Keratinocyte (primary cell): Measurements from ENCODE around the gene CST7. TPM values are rescaled to one million over a fixed set of nuclear protein-coding genes. Genes with fewer than 3 reads are reported as not detected.

Source experiments
- DNase-seq: peaks from one replicate; pipeline ENCODE4 v3.0.0-alpha.2; 2011; ENCODE audit warnings: low read depth, missing footprints, low spot score
- FAIRE-seq: peaks from 2 replicates; lab custom pipeline; 2011; peaks lifted over from hg19 to GRCh38; lab: Jason Lieb, UNC
- H2AFZ ChIP-seq: 2 replicates; pipeline ENCODE4 v1.6.0; 2012; ENCODE audit warnings: low read length, control low read depth, inconsistent platforms; ENCODE audit not compliant: control insufficient read depth
- H3K27ac ChIP-seq: 2 replicates; pipeline ENCODE4 v1.5.1; 2011; ENCODE audit warnings: low read length; ENCODE audit not compliant: control insufficient read depth, insufficient read depth
- H3K27me3 ChIP-seq: 3 replicates; pipeline ENCODE4 v1.6.0; 2011; ENCODE audit warnings: low read length; ENCODE audit not compliant: control insufficient read depth, insufficient read depth; ENCODE audit errors: extremely low read depth
- H3K36me3 ChIP-seq, 2 experiments: 2 replicates in 1 of 2; 3 replicates in 1 of 2; pipeline ENCODE4 v1.5.1; 2011; ENCODE audit warnings: low read length in 2 of 2, mild to moderate bottlenecking in 1 of 2; ENCODE audit not compliant: control insufficient read depth in 2 of 2, insufficient read depth in 2 of 2; ENCODE audit errors: extremely low read depth in 1 of 2
- H3K4me1 ChIP-seq: 3 replicates; pipeline ENCODE4 v1.5.1; 2011; ENCODE audit warnings: low read length; ENCODE audit not compliant: control insufficient read depth, insufficient read depth; ENCODE audit errors: extremely low read depth
- H3K4me2 ChIP-seq: 3 replicates; pipeline ENCODE4 v1.6.0; 2011; ENCODE audit warnings: low read depth, low read length; ENCODE audit not compliant: control insufficient read depth, insufficient read depth; ENCODE audit errors: extremely low read depth
- H3K4me3 ChIP-seq, 3 experiments: fragments of 200-600 bp in 1 of 3; sonication (generic) in 1 of 3; 2 replicates in 2 of 3; 3 replicates in 1 of 3; pipeline ENCODE4 v1.5.1; 2011 to 2016; ENCODE audit warnings: low read length in 3 of 3, mild to moderate bottlenecking in 3 of 3, control low read depth in 2 of 3, inconsistent platforms in 1 of 3, low read depth in 1 of 3, mixed read lengths in 1 of 3, mixed run types in 1 of 3, moderate library complexity in 1 of 3; ENCODE audit not compliant: control insufficient read depth in 2 of 3, insufficient read depth in 2 of 3; ENCODE audit errors: extremely low read depth in 1 of 3
- H3K79me2 ChIP-seq: 2 replicates; pipeline ENCODE4 v1.6.0; 2012; ENCODE audit warnings: low read length; ENCODE audit not compliant: control insufficient read depth, insufficient read depth
- H3K9ac ChIP-seq: 3 replicates; pipeline ENCODE4 v1.6.0; 2011; ENCODE audit warnings: low read length; ENCODE audit not compliant: control insufficient read depth, insufficient read depth; ENCODE audit errors: extremely low read depth
- H3K9me1 ChIP-seq: 3 replicates; pipeline ENCODE4 v1.6.0; 2011; ENCODE audit warnings: low read length; ENCODE audit not compliant: control insufficient read depth, insufficient read depth; ENCODE audit errors: extremely low read depth
- H3K9me3 ChIP-seq: 2 replicates; pipeline ENCODE4 v1.5.1; 2012; ENCODE audit warnings: low read depth, low read length; ENCODE audit not compliant: control insufficient read depth
- H4K20me1 ChIP-seq: 3 replicates; pipeline ENCODE4 v1.6.0; 2011; ENCODE audit warnings: low read length; ENCODE audit not compliant: control insufficient read depth, insufficient read depth; ENCODE audit errors: extremely low read depth
- EZH2 ChIP-seq: IDR thresholded peaks from one replicate; pipeline ENCODE4 v1.6.1; 2012; ENCODE audit warnings: inconsistent platforms, mild to moderate bottlenecking, low read length, moderate library complexity
- dilution Hi-C: fragments of 300-500 bp; cut with MboI; formaldehyde crosslinking; loops from one replicate; pipeline ENCODE4 v1.7.0; 2020; ENCODE audit warnings: low sequenced_read_pairs; ENCODE audit not compliant: extremely low pct_ligation_motif_present
- polyA plus RNA-seq, 5 experiments: library from polyadenylated mRNA; depleted of rRNA in 3 of 5; stranded (reverse) in 3 of 5; stranded (forward) in 1 of 5; unstranded in 1 of 5; fragments of >200 nt; gene quantifications; 1 replicate in 1 of 5; 2 replicates in 3 of 5; 3 replicates in 1 of 5; pipeline versions ENCODE4 v1.2.1 to v1.2.3, GENCODE V29; 2011 to 2012; ENCODE audit warnings: missing spikeins in 2 of 5, low read depth in 1 of 5, low replicate concordance in 1 of 5
- TF ChIP-seq, protein P1 (sequence below), 3 experiments: IDR thresholded peaks in 1 of 3; conservative IDR thresholded peaks in 1 of 3; optimal IDR thresholded peaks in 1 of 3; 2 replicates in 2 of 3; 3 replicates in 1 of 3; pipeline versions ENCODE3 to v1.5.1; 2011; ENCODE audit warnings: low read length in 3 of 3, mild to moderate bottlenecking in 3 of 3, moderate library complexity in 2 of 3, control low read depth in 1 of 3, inconsistent platforms in 1 of 3; ENCODE audit not compliant: insufficient read depth in 2 of 3; ENCODE audit errors: extremely low read depth in 1 of 3

The CST7 gene
- polyA plus RNA-seq, 1 donor (not counting 4 experiments of a cell fraction or from before 2014, with no cell fraction given): not detected

DNA sequence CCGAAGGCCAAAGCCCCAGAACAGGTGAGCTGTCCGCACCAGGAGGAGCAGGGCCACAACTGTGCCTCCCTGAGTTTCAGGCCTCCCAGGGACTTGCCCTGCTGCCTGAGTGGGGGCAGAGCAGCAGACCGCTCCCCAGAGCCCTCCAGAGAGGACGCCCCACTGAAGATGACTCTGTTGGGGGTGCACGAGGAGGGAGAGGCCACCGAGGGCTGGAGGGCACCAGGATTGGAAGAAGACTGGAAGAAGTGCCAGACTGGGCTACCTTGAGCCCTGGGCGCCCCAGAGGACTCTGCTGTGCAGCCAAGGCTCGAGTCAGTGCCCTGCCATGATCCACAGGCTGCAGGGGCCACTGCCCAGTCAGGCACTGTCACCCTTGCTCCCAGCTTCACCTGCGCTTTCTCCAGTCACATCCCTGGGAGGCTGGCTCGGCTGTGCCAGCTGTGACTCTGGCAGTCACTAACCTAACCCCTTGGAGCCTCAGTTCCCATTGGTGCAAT, 11.3 kb downstream of the CST7 start:
- Histone ChIP-seq H2AFZ (no peak overlapping the region), H3K9me3 (no peaks in the 10 kb centered on the region), H3K4me1 (no peaks in the 10 kb centered on the region), H3K27me3 (no peaks in the 10 kb centered on the region), H4K20me1 (no peaks in the 10 kb centered on the region), H3K27ac (no peak overlapping the region), H3K79me2 (no peaks in the 10 kb centered on the region), H3K9me1 (no peaks in the 10 kb centered on the region), H3K9ac (no peak overlapping the region), H3K4me3 (no peak overlapping the region), H3K36me3 (peaks cover 6 to 29% of the 10 kb centered on the region in 2 experiments), H3K4me2 (no peak overlapping the region)
- dilution Hi-C loops: no loop called here
- DNase-seq (no peak), FAIRE-seq (no peak)
- TF ChIP-seq EZH2: no peak

DNA sequence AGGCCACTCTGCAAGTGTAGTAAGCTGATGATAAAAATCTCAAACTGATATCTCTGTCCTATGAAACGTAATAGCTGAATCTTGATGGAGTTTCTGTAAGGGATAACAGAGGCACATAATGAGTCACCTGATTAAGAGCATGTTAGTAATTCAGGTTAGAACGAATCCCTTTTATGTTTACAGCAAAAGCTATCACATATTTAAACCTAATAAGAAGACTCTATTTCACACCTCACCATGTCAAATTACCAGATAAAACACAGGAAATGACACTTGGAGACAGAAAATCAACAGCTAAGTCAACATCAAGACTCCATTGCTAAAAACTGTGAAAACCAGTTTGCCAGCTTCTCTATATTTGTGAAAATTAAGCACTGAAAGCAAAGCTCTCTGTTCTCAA, 11.8 kb downstream of the CST7 start:
- FAIRE-seq (no peak), DNase-seq (no peak)
- no peak overlapping the region for H2AFZ ChIP-seq
- no peaks in the 10 kb centered on the region for H3K27me3 ChIP-seq
- H4K20me1 ChIP-seq: no peaks in the 10 kb centered on the region
- no peak overlapping the region for H3K9ac ChIP-seq
- H3K36me3 ChIP-seq: peaks cover 10 to 31% of the 10 kb centered on the region in 2 experiments
- no peak overlapping the region for H3K4me3 ChIP-seq
- dilution Hi-C loops: no loop called here
- H3K4me1 ChIP-seq: no peaks in the 10 kb centered on the region
- H3K9me1 ChIP-seq: no peaks in the 10 kb centered on the region
- no peak for TF ChIP-seq EZH2
- TF ChIP-seq, protein P1, sequence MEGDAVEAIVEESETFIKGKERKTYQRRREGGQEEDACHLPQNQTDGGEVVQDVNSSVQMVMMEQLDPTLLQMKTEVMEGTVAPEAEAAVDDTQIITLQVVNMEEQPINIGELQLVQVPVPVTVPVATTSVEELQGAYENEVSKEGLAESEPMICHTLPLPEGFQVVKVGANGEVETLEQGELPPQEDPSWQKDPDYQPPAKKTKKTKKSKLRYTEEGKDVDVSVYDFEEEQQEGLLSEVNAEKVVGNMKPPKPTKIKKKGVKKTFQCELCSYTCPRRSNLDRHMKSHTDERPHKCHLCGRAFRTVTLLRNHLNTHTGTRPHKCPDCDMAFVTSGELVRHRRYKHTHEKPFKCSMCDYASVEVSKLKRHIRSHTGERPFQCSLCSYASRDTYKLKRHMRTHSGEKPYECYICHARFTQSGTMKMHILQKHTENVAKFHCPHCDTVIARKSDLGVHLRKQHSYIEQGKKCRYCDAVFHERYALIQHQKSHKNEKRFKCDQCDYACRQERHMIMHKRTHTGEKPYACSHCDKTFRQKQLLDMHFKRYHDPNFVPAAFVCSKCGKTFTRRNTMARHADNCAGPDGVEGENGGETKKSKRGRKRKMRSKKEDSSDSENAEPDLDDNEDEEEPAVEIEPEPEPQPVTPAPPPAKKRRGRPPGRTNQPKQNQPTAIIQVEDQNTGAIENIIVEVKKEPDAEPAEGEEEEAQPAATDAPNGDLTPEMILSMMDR (optimal IDR thresholded peaks at IDR 0.05 in 1 of 3, IDR thresholded peaks at IDR 0.05 in 1 of 3, conservative IDR thresholded peaks at IDR 0.05 in 1 of 3; ENCODE audit: extremely low read depth in 1 of 3, insufficient read depth in 2 of 3, low read length in 3 of 3): no peak
- H3K4me2 ChIP-seq: no peak overlapping the region
- H3K27ac ChIP-seq: no peak overlapping the region
- no peaks in the 10 kb centered on the region for H3K79me2 ChIP-seq
- no peaks in the 10 kb centered on the region for H3K9me3 ChIP-seq
